DND-41 (cell line): ENCODE data around the gene SH3RF3.

Experiments
- ATAC-seq: fragments of 200-7000 bp; cut with Tn5 transposase; 3 replicates; pipeline ENCODE4 v1.9.1; 2021; ENCODE audit warnings: low read depth; ENCODE audit not compliant: insufficient read depth
- DNase-seq: peaks from one replicate; pipeline ENCODE4 v3.0.0-alpha.2; 2020
- H2AFZ ChIP-seq: 2 replicates; pipeline ENCODE4 v1.6.0; 2012; ENCODE audit warnings: low read depth, low read length
- H3K27ac ChIP-seq: 2 replicates; pipeline ENCODE4 v1.5.1; 2012; ENCODE audit warnings: low read length, inconsistent platforms
- H3K27me3 ChIP-seq: fragments of 200-600 bp; sonication (generic); 2 replicates; pipeline ENCODE4 v1.6.0; 2012; ENCODE audit warnings: low read length, mild to moderate bottlenecking, inconsistent platforms; ENCODE audit not compliant: insufficient read depth, poor library complexity
- H3K36me3 ChIP-seq: 2 replicates; pipeline ENCODE4 v1.5.1; 2012; ENCODE audit warnings: low read length, inconsistent platforms; ENCODE audit not compliant: insufficient read depth
- H3K4me1 ChIP-seq: 2 replicates; pipeline ENCODE4 v1.5.1; 2012; ENCODE audit warnings: mild to moderate bottlenecking, low read length; ENCODE audit not compliant: insufficient read depth
- H3K4me2 ChIP-seq: 2 replicates; pipeline ENCODE4 v1.6.0; 2012; ENCODE audit warnings: mild to moderate bottlenecking, moderate library complexity, low read length, inconsistent platforms; ENCODE audit not compliant: insufficient read depth
- H3K4me3 ChIP-seq, 2 experiments: fragments of 200-600 bp in 1 of 2; shearing (Covaris generic) in 1 of 2; 2 replicates each; pipeline ENCODE4 v1.5.1; 2012 to 2016; ENCODE audit warnings: inconsistent platforms in 2 of 2, low read length in 2 of 2, mild to moderate bottlenecking in 2 of 2, low read depth in 1 of 2, moderate library complexity in 1 of 2
- H3K79me2 ChIP-seq: 2 replicates; pipeline ENCODE4 v1.6.0; 2012; ENCODE audit warnings: low read length, inconsistent platforms; ENCODE audit not compliant: insufficient read depth
- H3K9ac ChIP-seq: 2 replicates; pipeline ENCODE4 v1.6.0; 2012; ENCODE audit warnings: low read depth, mild to moderate bottlenecking, inconsistent platforms, low read length, moderate library complexity
- H3K9me3 ChIP-seq: 2 replicates; pipeline ENCODE4 v1.5.1; 2012; ENCODE audit warnings: low read length, moderate library complexity, mild to moderate bottlenecking, inconsistent platforms; ENCODE audit not compliant: insufficient read depth, severe bottlenecking
- H4K20me1 ChIP-seq: 2 replicates; pipeline ENCODE4 v1.6.0; 2012; ENCODE audit warnings: low read length; ENCODE audit not compliant: insufficient read depth
- CTCF ChIP-seq: IDR thresholded peaks from 2 replicates; pipeline ENCODE4 v1.5.1; 2012; ENCODE audit warnings: borderline replicate concordance, low read length, moderate library complexity, mild to moderate bottlenecking; ENCODE audit not compliant: poor library complexity, severe bottlenecking; ENCODE audit errors: extremely low read depth
- EZH2 ChIP-seq: IDR thresholded peaks from 3 replicates; pipeline ENCODE4 v1.6.1; 2012; ENCODE audit warnings: borderline replicate concordance, low read depth, mild to moderate bottlenecking, moderate library complexity, low read length, inconsistent platforms; ENCODE audit not compliant: severe bottlenecking

SH3RF3 gene

DNA sequence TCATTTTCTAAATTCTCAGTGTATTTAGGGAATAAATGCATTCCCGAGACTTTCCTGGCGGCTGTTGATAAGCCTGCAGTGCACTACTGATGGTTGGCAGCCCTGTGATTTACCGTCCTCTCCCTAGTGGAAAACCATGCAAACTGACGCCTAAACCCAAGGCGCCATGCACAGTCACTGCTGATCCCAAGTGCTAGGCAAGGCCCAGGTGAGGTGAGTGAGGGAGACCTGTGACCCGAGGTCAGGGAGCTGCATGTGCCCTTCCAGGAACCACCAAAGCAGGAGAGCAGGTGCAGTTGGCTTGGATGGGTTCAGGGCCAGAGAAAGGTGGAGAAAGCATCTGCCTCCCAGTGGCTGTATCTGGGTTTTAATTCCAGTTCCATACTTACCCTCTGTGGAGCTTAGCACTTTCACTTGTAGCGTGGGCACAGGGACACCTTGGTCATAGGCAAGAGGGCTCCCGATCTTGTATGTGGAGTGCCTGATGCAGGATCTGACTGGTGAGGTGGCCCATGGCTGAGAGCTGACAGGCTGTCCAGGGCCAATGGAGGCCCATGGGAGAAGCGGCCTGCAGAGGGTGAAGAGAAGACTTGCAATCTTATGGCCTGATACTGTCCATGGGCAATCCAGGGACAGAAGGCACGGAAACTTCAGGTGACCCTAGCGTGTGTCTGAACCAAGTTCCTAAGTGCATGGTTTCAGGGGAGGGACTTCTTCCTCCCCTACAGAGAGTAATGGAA, 131.3 kb downstream of the SH3RF3 start:
- Histone ChIP-seq H2AFZ (no peak overlapping the region), H3K4me2 (no peak overlapping the region), H3K79me2 (no peaks in the 10 kb centered on the region), H3K36me3 (no peaks in the 10 kb centered on the region), H3K9me3 (no peaks in the 10 kb centered on the region), H3K27ac (no peak overlapping the region), H4K20me1 (peaks cover 17% of the 10 kb centered on the region), H3K4me3 (no peak overlapping the region), H3K4me1 (no peaks in the 10 kb centered on the region), H3K27me3 (peaks cover 29% of the 10 kb centered on the region), H3K9ac (no peak overlapping the region)
- DNase-seq (no peak), ATAC-seq (no peak)
- no peak for TF ChIP-seq EZH2
- TF ChIP-seq CTCF = no peak

DNA sequence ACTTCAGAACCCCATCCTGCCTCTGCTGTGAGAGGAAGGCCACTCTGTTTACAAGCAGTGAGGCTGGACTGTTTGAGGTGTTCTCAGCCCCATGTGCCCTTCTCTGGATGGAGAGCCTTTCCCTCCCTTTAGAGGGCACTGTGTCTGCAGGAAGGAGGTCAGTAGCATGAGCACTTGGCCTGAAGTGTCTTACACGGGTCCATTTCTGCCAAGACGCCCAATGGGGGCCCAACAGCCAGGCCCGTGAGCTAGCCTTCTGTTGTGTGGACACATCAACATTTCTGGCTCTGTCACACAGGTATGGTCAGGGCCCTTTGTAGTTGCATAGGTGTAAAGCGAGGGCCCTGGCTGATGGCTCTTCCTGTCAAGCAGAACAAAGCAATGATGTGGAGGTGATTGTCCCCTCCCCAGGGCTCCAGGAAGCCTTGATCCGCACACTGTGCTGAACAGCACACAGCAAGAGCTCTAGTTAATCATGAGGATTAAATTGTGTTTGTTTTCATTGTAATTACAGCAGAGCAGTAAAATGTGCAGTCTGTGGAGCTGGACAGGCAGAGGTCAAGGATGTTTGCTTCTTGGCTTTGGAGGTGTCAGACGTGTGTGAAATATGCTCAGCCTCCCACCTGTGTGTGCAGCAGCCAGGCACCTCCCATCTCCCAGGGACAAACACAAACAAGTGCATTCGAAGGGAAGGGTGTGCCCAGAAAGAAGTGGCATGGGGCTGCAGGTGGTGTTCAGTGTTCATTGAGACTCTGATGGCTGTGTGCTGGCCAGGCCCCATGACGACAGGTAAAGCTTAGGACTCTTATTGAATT, 132.1 kb downstream of the SH3RF3 start:
- ATAC-seq (0 out of 3 replicates have a peak, but pooled peaks have one; percentile 35), DNase-seq (no peak)
- Histone ChIP-seq H3K4me3 (no peak overlapping the region), H3K27me3 (peaks cover 22% of the 10 kb centered on the region), H3K4me1 (no peaks in the 10 kb centered on the region), H3K79me2 (no peaks in the 10 kb centered on the region), H3K9ac (no peak overlapping the region), H3K27ac (no peak overlapping the region), H4K20me1 (peaks cover 14% of the 10 kb centered on the region), H3K36me3 (no peaks in the 10 kb centered on the region), H3K9me3 (no peaks in the 10 kb centered on the region), H3K4me2 (no peak overlapping the region), H2AFZ (no peak overlapping the region)
- TF ChIP-seq EZH2 = no peak
- peak; percentile 46 for TF ChIP-seq CTCF

- DNase-seq = no peak
- Histone ChIP-seq H3K4me2 (no peak overlapping the region), H4K20me1 (peaks cover 12% of the 10 kb centered on the region; the same call in 1 of the 2 replicates), H3K9me3 (no peaks in the 10 kb centered on the region), H3K27me3 (peaks cover 14% of the 10 kb centered on the region), H3K36me3 (no peaks in the 10 kb centered on the region), H2AFZ (no peak overlapping the region), H3K4me1 (no peaks in the 10 kb centered on the region), H3K79me2 (no peaks in the 10 kb centered on the region), H3K27ac (no peak overlapping the region), H3K4me3 (no peak overlapping the region), H3K9ac (no peak overlapping the region)
- ATAC-seq = peak; percentile 17; the same call in 1 of the 3 replicates
- TF ChIP-seq EZH2 (no peak), CTCF (no peak)
Measured at GRCh38 chr2:109261906-109262631, 133.1 kb downstream of the SH3RF3 start.
